GM19035 (cell line): ENCODE data around the gene OSTF1.

Experiments used
- ATAC-seq: cut with Tn5 transposase; IDR thresholded peaks from one replicate; pipeline ENCODE4 v1.9.1; 2021; ENCODE audit not compliant: unreplicated experiment

Gene OSTF1

DNA sequence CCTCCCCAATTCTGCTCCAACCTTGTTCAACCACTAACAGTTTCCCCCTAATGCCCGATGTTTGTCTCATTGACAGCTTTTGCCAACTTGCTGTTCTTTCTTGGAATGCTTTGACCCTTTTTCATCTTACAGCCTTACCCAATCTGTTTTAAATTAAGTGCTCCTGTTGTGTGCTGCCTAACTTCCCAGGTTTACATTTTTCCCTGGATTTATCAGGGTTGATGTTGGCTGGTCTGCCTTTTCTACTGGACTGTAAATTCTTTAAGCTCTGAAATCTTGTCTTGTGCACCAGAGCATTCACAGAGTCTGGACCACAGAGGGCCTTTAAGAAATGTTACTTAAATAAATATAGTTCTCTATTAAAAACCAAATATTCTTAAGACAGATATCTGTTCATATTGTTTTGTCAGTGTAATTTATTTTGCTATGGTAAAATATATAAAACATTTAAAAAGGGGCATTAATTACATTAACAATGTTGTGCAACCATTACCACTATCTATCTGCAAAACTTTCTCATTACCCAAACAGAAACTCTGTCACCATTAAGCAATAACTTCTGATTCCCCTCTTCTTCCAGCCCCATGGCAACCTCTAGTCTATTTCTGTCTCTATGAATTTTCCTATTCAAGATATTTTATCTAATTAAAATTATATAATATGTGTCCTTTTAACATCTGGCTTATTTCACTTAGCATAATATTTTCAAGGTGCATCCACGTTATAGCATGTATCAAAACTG, 73.0 kb downstream of the OSTF1 start:
- ATAC-seq: no peak

DNA sequence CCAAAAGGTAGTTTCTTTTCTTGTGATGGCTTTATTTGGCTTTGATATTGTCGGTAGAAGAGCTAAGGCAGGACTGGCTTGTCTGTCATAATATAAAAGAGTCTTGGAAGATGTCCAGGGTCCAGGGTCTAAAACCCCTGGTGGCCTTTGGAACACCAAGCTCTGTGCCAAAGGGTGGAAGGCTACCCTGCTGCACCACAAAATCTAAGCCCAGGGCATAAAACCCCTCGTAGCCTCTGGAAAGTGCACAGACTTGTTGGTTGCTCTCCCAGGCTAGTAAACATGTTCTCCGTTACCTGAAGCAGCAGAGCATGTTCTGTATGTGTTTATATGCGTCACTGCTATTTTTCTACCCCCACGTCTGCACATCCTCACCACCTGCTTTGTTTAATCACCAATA, 75.5 kb downstream of the OSTF1 start:
- no peak for ATAC-seq

DNA sequence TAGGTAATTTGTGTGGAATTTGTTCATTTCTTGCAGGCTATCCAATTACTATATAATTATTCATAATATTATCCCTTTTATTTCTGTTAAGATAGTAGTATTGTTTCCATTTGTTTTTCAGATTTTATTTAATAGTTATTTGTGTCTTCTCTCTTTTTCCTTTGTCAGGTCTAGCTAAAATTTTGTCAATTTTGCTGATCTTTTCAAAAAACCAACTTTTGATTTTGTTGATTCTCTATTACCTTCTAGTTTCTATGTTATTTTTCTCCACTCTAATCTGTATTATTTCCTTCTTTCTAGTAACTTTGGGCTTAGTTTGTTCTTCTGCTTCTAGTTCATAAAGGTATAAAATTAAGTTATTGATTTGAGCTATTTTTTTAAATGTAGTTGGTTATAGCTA, 76.3 kb downstream of the OSTF1 start:
- ATAC-seq: no peak

DNA sequence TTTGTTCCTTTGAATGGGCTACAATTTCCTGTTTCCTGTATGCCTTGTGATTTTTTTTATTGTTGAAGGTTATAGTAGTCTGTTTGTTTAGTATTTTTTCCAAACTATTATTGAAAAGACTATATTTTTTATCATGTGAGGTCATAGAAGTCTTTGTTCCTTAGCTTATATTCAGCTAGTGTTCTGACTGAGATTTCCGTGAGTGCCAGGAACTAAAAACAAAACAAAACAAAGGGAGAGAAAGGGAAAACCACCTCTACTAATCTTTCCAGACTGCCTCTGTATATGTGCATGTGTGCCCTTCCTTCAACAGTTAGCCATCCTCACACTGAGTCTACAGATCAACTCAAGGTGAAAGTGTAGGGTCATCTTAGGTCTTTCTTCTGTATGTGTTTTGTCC, 79.0 kb downstream of the OSTF1 start:
- no peak for ATAC-seq

DNA sequence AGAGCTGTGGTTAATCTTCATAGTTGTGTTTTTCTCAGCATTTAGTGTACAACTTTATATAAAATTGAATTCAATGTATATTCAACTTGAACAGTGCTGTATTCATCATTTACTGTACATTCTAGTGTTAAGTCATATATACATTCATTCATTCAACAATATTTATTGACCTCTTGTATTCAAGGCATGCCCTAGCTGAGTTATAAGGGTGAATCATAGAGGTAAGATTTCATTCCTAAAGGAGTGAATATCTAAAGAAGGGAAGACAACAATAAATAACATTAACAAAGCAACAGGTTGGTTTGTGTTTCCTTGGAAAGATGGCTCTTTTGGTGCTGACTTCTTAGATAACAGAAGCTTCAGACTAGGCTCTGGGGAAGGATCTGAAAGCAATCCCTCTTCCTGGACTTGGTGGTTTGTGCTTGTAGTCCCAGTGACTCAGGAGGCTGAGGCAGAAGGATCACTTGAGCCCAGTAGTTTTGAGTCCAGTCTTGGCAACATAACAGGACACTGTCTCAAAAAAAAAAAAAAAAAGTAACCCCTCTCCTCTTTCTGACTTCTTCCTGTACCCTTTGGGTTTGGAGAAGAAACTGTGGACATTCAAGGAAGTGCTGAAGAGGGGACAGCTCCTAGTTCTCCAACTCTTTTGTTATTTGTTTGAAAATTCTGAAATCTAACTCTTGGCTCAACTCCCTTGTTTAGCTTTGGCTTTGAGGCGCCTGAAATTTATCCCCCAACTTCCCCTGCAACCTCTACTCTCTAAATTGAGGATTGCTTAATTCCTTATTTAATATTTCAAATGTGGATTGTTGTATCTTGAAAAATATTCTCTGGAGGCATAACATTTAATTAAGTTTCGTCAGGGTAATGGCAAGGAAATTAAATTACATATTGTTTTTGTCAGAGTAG, 80.2 kb downstream of the OSTF1 start:
- no peak for ATAC-seq

DNA sequence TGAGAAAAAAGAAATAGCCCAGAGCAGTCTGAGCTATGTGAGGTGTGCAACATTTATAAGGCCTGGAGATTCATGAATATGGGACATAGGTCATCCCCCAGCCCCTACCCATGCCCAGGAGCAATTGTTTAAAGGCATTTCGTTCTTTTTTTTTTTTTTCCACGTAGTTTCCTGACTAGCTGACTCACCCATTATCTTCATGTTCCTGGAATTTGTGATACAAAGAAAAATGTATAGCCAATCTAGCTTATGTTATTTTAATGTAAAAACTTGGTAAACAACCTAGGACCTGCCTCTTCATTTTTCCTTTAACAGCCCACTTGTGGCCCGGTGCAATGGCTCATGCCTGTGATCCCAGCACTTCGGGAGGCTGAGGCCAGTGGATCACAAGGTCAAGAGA, 81.3 kb downstream of the OSTF1 start:
- ATAC-seq: no peak

DNA sequence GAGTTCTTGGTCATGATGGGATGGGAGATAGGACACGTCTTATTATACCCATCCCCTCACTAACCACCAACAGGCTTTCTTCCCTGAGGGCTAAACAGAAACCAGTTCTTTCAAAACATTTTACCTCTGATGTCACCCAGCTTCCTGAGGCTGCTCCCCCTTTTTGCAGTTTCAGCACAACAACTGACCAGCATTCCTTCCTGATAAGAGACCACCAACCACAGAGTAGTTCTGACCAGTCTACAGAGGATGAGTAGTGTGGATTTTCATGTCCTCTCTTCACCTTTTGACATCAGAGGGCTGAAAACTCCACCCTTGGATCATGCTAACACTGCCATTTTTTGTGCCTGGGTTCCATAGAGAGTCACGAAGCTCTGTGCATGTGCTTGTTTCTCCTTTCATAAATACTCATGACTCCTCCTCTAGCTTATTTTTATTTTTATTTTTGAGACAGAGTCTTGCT, 82.6 kb downstream of the OSTF1 start:
- ATAC-seq: no peak

DNA sequence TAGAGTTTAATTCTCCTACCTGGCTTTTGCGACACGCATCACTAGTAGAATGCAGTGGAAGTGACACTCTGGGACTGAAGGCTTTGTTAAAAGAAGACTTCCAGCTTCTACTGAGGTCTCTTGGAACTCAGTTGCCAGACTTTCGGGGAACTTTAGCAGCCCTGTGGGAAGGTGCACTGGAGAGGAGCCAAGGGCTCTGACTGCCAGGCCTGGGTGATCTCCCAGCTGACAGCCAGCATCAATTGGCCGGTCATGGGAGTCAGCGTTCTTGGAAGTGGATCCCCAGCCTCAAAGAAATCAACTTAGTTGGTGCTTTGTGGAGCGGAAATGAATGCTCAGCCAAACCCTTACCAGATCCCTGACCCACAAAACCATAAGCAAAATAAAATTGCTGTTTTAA, 87.1 kb downstream of the OSTF1 start:
- no peak for ATAC-seq

DNA sequence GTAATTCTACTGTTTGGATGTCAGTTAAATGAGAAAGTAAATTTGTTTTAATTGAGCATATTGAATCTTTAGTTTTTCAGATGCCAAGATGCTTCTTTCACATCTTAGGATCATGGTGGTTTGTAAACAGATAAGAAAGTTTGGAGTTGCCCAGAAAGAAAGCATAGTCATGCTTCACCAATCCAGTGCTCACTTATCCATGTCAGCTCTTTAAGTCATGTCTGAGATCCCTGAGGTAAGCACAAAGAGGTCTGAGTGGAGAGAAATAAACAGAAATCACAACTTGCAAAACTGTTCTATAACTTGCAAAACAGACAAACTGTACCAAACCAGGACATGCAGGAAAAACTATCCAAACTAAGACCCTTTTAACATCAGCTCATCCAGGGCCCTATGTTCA, 87.7 kb downstream of the OSTF1 start:
- no peak for ATAC-seq

DNA sequence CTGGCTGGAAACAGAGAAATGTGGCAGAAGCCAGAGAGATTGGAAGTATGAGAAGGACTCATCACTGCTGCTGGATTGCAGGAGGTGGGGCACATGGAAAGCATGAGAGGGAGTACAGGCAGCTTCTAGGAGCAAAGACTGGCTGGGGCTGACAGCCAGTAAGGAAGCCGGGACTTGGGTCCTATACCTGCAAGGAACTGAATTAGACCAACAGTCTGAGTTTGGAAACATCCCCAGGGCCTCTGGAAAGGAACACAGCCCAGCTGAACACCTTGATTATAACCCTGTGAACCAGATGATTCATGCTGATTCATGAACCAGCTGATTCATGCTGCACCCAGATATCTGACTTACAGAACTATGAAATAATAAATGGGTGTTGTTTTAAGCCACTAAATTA, 93.4 kb downstream of the OSTF1 start:
- no peak for ATAC-seq

DNA sequence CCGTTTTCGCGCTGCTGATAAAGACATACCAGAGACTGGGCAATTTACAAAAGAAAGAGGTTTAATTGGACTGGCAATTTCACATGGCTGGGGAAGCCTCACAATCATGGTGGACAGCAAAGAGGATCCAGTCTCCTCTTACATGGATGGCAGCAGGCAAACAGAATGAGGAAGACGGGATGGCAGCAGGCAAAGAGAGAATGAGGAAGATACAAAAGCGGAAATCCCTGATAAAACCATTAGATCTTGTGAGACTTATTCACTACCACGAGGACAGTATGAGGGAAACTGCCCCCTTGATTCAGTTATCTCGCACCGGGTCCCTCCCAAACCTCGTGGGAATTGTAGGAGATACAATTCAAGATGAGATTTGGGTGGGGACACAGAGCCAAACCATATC, 95.0 kb downstream of the OSTF1 start:
- no peak for ATAC-seq

DNA sequence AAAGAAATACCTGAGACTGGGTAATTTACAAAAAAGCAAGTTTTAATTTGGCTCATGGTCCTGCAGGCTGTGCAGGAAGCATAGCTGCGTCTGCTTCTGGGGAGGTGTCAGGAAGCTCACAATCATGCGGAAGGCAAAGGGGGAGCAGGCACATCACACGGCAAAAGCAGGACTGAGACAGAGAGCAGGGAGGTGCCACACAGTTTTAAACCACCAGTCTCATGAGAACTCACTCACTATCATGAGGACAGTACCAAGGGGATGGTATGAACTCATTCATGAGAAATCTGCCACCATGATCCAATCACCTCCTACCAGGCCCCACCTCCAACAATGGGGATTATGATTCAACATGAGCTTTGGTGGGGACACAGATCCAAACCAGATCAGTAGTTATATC, 96.2 kb downstream of the OSTF1 start:
- no peak for ATAC-seq

DNA sequence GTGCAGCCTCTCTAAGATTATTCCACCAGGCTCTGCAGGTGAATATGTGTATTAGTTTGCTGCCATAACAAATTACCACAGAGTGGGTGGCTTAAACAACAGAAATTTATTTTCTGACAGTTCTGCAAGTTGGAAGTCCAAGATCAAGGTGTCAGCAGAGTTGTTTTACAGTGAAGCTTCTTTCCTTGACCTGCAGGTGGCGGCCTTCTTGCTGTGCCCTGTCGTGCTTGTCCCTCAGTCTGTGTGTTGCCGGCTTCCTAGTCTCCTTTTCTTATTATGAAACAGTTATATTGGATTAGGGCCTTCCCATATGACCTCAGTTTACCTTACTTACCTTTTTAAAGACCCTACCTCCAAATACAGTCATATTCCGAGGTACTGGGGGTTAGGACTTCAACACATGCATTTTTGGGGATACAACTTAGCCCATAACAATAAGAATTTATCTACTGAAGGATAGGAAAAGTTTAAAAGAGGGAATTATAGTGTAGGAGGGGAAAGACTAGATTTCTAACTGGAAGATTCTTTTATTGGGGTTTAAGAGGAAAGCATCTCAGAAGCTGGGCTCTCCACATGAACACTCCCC, 97.4 kb downstream of the OSTF1 start:
- ATAC-seq: peak; percentile 82

DNA sequence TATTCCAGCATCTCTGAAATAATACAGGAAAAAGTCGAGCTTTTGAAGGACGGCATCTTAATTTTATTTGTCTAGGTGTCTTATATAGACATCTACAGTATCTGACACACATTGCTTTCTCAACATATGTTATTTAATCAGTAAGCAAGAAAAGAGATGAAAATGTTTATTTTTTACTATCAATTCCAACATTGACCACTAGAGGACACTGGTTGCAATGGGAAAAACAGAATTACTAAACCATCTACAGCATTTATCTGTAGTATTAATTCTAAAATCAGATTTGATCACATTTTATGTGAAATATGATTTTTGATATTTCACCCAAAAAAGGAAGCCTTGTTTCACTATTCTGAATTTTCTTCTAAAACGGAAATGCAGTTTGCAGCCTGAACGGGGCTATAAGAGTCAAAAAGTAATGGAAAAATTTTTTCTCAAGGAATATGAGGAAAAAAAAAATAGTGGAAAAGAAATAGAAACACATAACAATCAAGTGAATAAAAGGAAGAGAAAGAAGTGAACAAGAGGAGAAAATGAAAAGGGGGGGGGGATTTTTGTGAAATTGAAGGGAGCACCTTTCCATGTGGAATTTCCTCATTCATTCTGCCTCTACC, 98.6 kb downstream of the OSTF1 start:
- ATAC-seq: no peak

DNA sequence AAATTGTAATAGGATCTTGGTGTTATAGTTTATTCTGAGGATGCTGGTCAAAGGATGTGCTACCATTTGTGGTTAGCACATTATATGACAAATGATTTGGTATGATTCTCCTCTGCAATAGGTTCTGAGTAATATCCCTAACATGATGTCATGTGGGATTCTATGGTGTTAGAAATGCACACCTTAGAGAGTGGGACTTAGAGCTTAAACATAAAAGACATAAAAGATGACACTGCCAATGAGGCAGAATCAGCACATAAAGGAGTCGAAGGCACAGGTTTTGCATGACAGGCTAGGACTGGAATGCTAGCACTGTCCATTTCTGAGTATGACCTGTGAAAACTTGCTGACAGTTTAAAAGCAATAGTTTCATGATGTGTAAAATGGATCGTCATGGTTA, 100.4 kb downstream of the OSTF1 start:
- no peak for ATAC-seq

DNA sequence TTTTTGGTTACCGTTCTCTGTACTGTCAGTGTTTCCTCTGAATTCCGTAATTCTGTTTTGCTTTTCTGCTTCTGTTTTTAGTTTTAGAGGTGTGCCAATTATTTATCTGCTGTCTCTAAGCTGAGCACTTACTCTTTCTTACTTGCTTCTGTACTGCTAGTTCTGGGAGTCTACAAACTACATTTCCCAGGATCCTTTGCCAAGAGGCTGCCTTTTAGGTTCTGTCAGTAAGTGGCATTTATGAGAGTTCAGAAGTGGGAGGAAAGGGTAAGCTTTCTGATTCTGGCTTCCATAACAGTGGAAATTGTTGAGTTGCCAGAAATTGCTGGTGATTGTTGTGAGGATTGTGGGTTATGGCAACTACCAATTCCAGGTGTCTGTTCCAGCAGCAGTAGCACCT, 102.4 kb downstream of the OSTF1 start:
- ATAC-seq: no peak
